Gastrocnemius medialis (tissue), 4 donors: ENCODE measurements around the gene HK2. TPM values are rescaled to one million over a fixed set of nuclear protein-coding genes. Genes with fewer than 3 reads are reported as not detected.
A peak's percentile ranks its signal among the peaks of the same experiment; 100 is the strongest.

Source experiments
- ATAC-seq, 2 donors: fragments of 150-250 bp; one replicate each; pipeline ENCODE4 v1.9.1; 2016
- DNase-seq, 2 donors: peaks; one replicate each; pipeline ENCODE4 v3.0.0-alpha.2; 2019
- H3K27ac ChIP-seq, 4 donors: fragments of 200-600 bp; sonication (generic); 1 replicate in 1 of 4; 2 replicates in 3 of 4; pipeline ENCODE4 v1.5.1; 2016 to 2018; ENCODE audit warnings: mild to moderate bottlenecking in 2 of 4, moderate library complexity in 1 of 4
- H3K27me3 ChIP-seq, 3 donors: fragments of 200-600 bp; sonication (generic) in 2 of 3; 1 replicate in 1 of 3; 2 replicates in 2 of 3; pipeline versions ENCODE4 v1.5.1 to v1.6.0; 2016 to 2019; ENCODE audit warnings: mild to moderate bottlenecking in 1 of 3, moderate library complexity in 1 of 3
- H3K36me3 ChIP-seq, 2 donors: fragments of 200-600 bp; sonication (generic) in 1 of 2; one replicate each; pipeline ENCODE4 v1.5.1; 2017 to 2018
- H3K4me1 ChIP-seq, 2 donors: fragments of 200-600 bp; sonication (generic) in 1 of 2; one replicate each; pipeline ENCODE4 v1.5.1; 2016 to 2017; ENCODE audit warnings: mild to moderate bottlenecking in 2 of 2
- H3K4me3 ChIP-seq, 4 donors: fragments of 200-600 bp; sonication (generic) in 3 of 4; 1 replicate in 1 of 4; 2 replicates in 3 of 4; pipeline ENCODE4 v1.5.1; 2016 to 2019; ENCODE audit warnings: mild to moderate bottlenecking in 2 of 4
- H3K9me3 ChIP-seq, 3 donors: fragments of 200-600 bp; sonication (generic) in 2 of 3; 1 replicate in 1 of 3; 2 replicates in 2 of 3; pipeline ENCODE4 v1.5.1; 2016 to 2019
- POLR2A ChIP-seq, 2 donors: fragments of 450-650 bp; IDR thresholded peaks; one replicate each; pipeline ENCODE4 v1.6.1; 2017; ENCODE audit warnings: antibody characterized with exemption in 2 of 2, mild to moderate bottlenecking in 2 of 2, moderate library complexity in 2 of 2
- in situ Hi-C, 4 donors: fragments of 200-750 bp; cut with MboI; loops; one replicate each; pipeline versions ENCODE4 v1.15.0 to v1.8.0; 2017; ENCODE audit warnings: low sequenced_read_pairs in 4 of 4
- intact Hi-C: fragments of 100-400 bp; cut with DNase I; formaldehyde crosslinking; loops from one replicate; pipeline ENCODE4 v1.15.1; 2023; ENCODE audit warnings: low total_unique reads
- total RNA-seq, 4 donors: library from RNA; depleted of rRNA; stranded (reverse); fragments of >200 nt; gene quantifications; one replicate each; pipeline versions ENCODE4 v1.1.0 to v1.2.3, GENCODE V29; 2016
- TF ChIP-seq, protein P1 (sequence below), 5 experiments: fragments of 450-650 bp in 3 of 5; fragments of 200-600 bp in 2 of 5; sonication (generic) in 2 of 5; IDR thresholded peaks in 4 of 5; conservative IDR thresholded peaks in 1 of 5; 1 replicate in 4 of 5; 2 replicates in 1 of 5; pipeline ENCODE4 v1.5.1; 2016 to 2019; ENCODE audit warnings: antibody characterized with exemption in 5 of 5, mild to moderate bottlenecking in 3 of 5, moderate library complexity in 3 of 5

Gene HK2
- total RNA-seq, 4 donors from 2014 or later = 18.1 to 57.6 (median 42.1) TPM

DNA sequence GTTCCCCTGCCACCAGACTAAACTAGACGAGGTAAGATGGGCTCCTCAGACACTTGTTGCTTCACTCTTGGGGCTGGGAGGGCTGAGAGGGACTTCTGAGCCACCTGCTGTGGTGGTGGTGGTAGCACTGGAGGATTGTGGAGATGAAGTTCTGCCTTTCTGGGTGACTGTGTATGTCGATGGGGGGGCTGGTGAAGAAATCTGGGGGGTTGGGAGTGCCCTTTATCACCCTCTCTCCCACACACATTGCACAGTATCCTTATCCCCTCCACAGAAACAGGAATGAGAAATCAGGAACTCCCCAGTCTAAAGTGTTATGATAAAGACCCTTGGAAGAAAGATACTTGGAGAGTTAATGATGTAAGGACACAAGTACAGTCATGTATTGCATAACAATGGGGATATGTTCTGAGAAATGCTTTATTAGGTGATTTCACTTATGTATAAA lies 38.5 kb downstream of the HK2 start:
- peak overlapping the region in 2 of 4 donors; percentile 9 to 26 for H3K27ac ChIP-seq
- ATAC-seq = no peak
- in situ Hi-C loops = loop anchor here in 2 of 4 donors (5.0 to 10.0 kb wide), 2 partner anchors 158 to 160 kb away; no protein-coding TSS in a partner anchor
- intact Hi-C loops = no loop called here
- peaks cover 11 to 64% of the 10 kb centered on the region in 2 donors for H3K4me1 ChIP-seq
- no peaks in the 10 kb centered on the region for H3K9me3 ChIP-seq
- no peaks in the 10 kb centered on the region for H3K27me3 ChIP-seq
- no peak overlapping the region for H3K4me3 ChIP-seq
- TF ChIP-seq POLR2A (IDR thresholded peaks at IDR 0.05) = no peak
- TF ChIP-seq, protein P1, sequence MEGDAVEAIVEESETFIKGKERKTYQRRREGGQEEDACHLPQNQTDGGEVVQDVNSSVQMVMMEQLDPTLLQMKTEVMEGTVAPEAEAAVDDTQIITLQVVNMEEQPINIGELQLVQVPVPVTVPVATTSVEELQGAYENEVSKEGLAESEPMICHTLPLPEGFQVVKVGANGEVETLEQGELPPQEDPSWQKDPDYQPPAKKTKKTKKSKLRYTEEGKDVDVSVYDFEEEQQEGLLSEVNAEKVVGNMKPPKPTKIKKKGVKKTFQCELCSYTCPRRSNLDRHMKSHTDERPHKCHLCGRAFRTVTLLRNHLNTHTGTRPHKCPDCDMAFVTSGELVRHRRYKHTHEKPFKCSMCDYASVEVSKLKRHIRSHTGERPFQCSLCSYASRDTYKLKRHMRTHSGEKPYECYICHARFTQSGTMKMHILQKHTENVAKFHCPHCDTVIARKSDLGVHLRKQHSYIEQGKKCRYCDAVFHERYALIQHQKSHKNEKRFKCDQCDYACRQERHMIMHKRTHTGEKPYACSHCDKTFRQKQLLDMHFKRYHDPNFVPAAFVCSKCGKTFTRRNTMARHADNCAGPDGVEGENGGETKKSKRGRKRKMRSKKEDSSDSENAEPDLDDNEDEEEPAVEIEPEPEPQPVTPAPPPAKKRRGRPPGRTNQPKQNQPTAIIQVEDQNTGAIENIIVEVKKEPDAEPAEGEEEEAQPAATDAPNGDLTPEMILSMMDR (IDR thresholded peaks at IDR 0.05 in 4 of 5, conservative IDR thresholded peaks at IDR 0.05 in 1 of 5) = no peak
- peaks cover 0 to 16% of the 10 kb centered on the region in 2 donors for H3K36me3 ChIP-seq
- DNase-seq = no peak

DNA sequence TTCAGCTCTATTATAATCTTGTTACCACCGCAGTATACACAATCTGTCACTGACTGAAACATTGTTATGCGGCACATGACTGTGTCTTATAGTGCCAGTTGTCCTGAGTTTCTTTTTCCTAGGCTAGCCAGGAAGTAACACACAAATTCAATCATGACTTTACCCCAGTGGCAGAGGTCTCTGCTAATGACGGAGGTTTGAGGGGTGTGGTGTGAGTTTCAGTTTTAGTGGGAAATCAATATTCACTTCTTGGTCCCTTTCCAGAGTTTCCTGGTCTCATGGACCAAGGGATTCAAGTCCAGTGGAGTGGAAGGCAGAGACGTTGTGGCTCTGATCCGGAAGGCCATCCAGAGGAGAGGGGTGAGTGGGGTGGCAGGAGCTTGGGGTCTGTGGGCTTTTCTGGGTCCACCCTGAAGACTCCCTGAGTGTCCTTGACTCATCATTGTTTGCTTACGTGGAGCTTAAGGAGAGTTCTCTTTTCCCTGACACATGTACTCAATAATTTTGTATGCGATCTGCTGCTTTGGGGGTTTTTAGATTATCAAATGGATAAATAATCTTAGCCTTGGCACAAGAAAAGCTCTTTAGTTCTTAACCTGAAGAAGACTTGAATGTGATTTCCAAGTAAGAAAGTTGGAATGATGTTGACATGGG lies 39.2 kb downstream of the HK2 start:
- DNase-seq = no peak
- intact Hi-C loops = no loop called here
- Histone ChIP-seq H3K27me3 (no peaks in the 10 kb centered on the region), H3K27ac (peak overlapping the region in 2 of 4 donors; percentile 9 to 21), H3K4me1 (peaks cover 3 to 56% of the 10 kb centered on the region in 2 donors), H3K4me3 (no peak overlapping the region), H3K9me3 (no peaks in the 10 kb centered on the region), H3K36me3 (peaks cover 0 to 23% of the 10 kb centered on the region in 2 donors)
- in situ Hi-C loops = loop anchor here in 2 of 4 donors (5.0 to 10.0 kb wide), 2 partner anchors 158 to 161 kb away; no protein-coding TSS in a partner anchor
- ATAC-seq = no peak
- no peak for TF ChIP-seq POLR2A (IDR thresholded peaks at IDR 0.05)
- TF ChIP-seq, protein P1 (IDR thresholded peaks at IDR 0.05 in 4 of 5, conservative IDR thresholded peaks at IDR 0.05 in 1 of 5) = no peak

DNA sequence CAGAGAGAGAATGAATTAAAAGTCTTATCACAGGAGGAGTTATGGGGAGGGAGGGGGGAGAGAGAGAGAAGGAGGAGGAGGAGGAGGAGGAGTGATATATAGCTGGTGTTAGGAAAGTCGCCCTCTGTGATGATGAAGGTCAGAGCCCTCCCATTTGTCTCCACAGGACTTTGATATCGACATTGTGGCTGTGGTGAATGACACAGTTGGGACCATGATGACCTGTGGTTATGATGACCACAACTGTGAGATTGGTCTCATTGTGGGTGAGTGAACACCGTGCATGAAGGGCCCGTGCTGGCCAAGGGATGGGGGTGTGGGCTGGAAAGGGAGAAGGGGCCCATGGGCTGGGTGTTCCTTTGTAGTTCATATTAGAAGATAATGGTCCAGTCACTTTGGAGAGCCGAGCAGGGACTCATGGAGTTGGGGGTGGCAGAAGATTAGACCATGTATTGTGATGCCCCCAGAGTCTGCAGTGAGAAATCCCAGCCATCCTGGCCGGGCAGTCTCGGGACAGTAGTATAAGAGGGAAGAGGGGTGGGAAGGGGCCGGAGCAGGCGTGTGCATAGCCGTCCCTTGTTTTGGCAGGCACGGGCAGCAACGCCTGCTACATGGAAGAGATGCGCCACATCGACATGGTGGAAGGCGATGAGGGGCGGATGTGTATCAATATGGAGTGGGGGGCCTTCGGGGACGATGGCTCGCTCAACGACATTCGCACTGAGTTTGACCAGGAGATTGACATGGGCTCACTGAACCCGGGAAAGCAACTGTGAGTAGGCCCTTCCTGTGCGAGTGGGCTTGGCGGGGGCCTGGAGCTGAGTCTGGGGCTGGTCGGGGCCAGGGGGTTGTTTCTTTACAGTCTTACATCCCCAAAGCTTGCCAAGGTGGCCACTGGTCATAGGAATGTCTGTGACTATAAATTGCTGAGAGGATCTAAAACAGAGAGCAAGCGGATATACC lies 40.0 kb downstream of the HK2 start:
- Histone ChIP-seq H3K4me3 (no peak overlapping the region), H3K9me3 (no peaks in the 10 kb centered on the region), H3K27ac (peak overlapping the region; percentile 41 to 73 (median 62)), H3K27me3 (no peaks in the 10 kb centered on the region), H3K4me1 (peaks cover 0 to 48% of the 10 kb centered on the region in 2 donors), H3K36me3 (peaks cover 0 to 31% of the 10 kb centered on the region in 2 donors)
- intact Hi-C loops (no loop called here), in situ Hi-C loops (loop anchor here in 2 of 4 donors (5.0 to 10.0 kb wide), 2 partner anchors 159 to 162 kb away; no protein-coding TSS in a partner anchor)
- TF ChIP-seq, protein P1 (IDR thresholded peaks at IDR 0.05 in 4 of 5, conservative IDR thresholded peaks at IDR 0.05 in 1 of 5) = no peak
- TF ChIP-seq POLR2A (IDR thresholded peaks at IDR 0.05) = no peak
- DNase-seq (no peak), ATAC-seq (no peak)

DNA sequence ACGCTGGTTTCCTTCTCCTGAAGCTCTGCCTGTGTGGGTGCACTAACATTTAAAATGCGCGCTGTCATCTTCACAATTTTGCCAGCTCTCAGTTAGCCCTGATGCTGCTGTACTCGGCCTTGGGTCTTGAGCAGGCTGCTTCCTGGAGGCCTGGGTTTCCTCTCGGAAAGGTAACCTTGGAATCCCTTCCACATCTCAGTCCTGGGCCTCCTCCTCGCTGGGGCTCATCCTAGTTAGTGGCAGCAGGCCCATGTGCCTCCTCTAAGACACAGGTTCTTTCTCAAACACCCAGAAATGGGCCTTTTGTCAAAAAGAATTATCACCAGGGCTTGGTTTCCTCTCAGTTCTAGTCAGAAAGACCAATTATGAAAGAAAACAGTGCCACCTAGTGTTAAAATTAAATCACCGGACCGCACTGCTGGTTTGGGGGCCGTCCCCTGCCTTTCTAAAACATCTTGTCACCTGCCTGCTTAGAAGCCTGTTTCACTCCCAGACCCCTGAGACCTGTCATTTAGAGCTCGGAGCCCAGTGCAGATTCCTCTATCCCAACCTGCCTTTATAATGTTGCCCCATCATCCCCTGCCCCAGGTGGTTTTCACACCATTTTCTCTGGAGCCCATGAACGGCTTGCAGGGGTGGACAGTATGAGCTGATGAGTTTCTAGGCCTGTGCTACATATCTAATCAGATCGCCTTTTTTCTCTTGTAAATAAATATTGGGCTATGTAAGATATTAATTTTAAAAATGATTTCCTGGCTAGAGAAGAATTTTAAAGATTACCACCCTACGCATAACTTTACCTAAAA lies 42.4 kb downstream of the HK2 start:
- DNase-seq = peak in 1 of 2 donors; percentile 29
- TF ChIP-seq, protein P1 (IDR thresholded peaks at IDR 0.05 in 4 of 5, conservative IDR thresholded peaks at IDR 0.05 in 1 of 5) = peak; percentile 49 to 78 (median 77)
- no peak for TF ChIP-seq POLR2A (IDR thresholded peaks at IDR 0.05)
- Histone ChIP-seq H3K4me1 (peaks cover 0 to 28% of the 10 kb centered on the region in 2 donors), H3K36me3 (peaks cover 0 to 54% of the 10 kb centered on the region in 2 donors), H3K4me3 (no peak overlapping the region), H3K9me3 (no peaks in the 10 kb centered on the region), H3K27me3 (no peaks in the 10 kb centered on the region), H3K27ac (peak overlapping the region; percentile 41 to 73 (median 62))
- intact Hi-C loops (loop anchor here (1.0 to 2.0 kb wide), 3 partner anchors 43 to 186 kb away; no protein-coding TSS in a partner anchor), in situ Hi-C loops (loop anchor here in 3 of 4 donors (5.0 to 10.0 kb wide), 3 partner anchors 159 to 164 kb away; no protein-coding TSS in a partner anchor)
- ATAC-seq = peak; percentile 65 to 74
